ENCODE results near the gene PPP1R13B.
A peak's percentile ranks its signal among the peaks of the same experiment; 100 is the strongest.

The PPP1R13B gene

GRCh38 chr14:103838117-103838516 is 9.3 kb downstream of the PPP1R13B start:
- DNase-seq (ENCODE audit: low read depth in 2 of 2): no peak

- DNase-seq (ENCODE audit: low read depth in 2 of 2): no peak
Observed at GRCh38 chr14:103836976-103837725, 10.2 kb downstream of the PPP1R13B start.

- no peak for DNase-seq (ENCODE audit: low read depth in 2 of 2)
Observed at GRCh38 chr14:103834956-103835355, 12.4 kb downstream of the PPP1R13B start.

GRCh38 chr14:103833711-103834110 is 13.7 kb downstream of the PPP1R13B start:
- DNase-seq (ENCODE audit: low read depth in 2 of 2): no peak

- no peak for DNase-seq (ENCODE audit: low read depth in 2 of 2)
Observed at GRCh38 chr14:103832046-103832445, 15.3 kb downstream of the PPP1R13B start.

GRCh38 chr14:103830511-103831270 is 16.7 kb downstream of the PPP1R13B start:
- no peak for DNase-seq (ENCODE audit: low read depth in 2 of 2)

GRCh38 chr14:103828315-103828967 is 18.9 kb downstream of the PPP1R13B start:
- DNase-seq (ENCODE audit: low read depth in 2 of 2): no peak

- DNase-seq (ENCODE audit: low read depth in 2 of 2): no peak
Observed at GRCh38 chr14:103825101-103825500, 22.3 kb downstream of the PPP1R13B start.

- DNase-seq (ENCODE audit: low read depth in 2 of 2): no peak
Observed at GRCh38 chr14:103820908-103821307, 26.5 kb downstream of the PPP1R13B start.

- no peak for DNase-seq (ENCODE audit: low read depth in 2 of 2)
Observed at GRCh38 chr14:103820382-103820781, 27.0 kb downstream of the PPP1R13B start.

GRCh38 chr14:103819503-103820307 is 27.7 kb downstream of the PPP1R13B start:
- no peak for DNase-seq (ENCODE audit: low read depth in 2 of 2)

- no peak for DNase-seq (ENCODE audit: low read depth in 2 of 2)
Observed at GRCh38 chr14:103818870-103819269, 28.5 kb downstream of the PPP1R13B start.

- no peak for DNase-seq (ENCODE audit: low read depth in 2 of 2)
Observed at GRCh38 chr14:103818422-103818821, 29.0 kb downstream of the PPP1R13B start.

- DNase-seq (ENCODE audit: low read depth in 2 of 2): no peak
Observed at GRCh38 chr14:103817595-103817994, 29.8 kb downstream of the PPP1R13B start.

- no peak for DNase-seq (ENCODE audit: low read depth in 2 of 2)
Observed at GRCh38 chr14:103816991-103817390, 30.4 kb downstream of the PPP1R13B start.

- no peak for DNase-seq (ENCODE audit: low read depth in 2 of 2)
Observed at GRCh38 chr14:103815253-103815652, 32.1 kb downstream of the PPP1R13B start.

- DNase-seq (ENCODE audit: low read depth in 2 of 2): no peak
Observed at GRCh38 chr14:103811189-103811588, 36.2 kb downstream of the PPP1R13B start.

GRCh38 chr14:103808403-103809001 is 38.9 kb downstream of the PPP1R13B start:
- DNase-seq (ENCODE audit: low read depth in 2 of 2): peak; percentile 45 to 58

- no peak for DNase-seq (ENCODE audit: low read depth in 2 of 2)
Observed at GRCh38 chr14:103806805-103807204, 40.6 kb downstream of the PPP1R13B start.

- DNase-seq (ENCODE audit: low read depth in 2 of 2): no peak
Observed at GRCh38 chr14:103805708-103806107, 41.7 kb downstream of the PPP1R13B start.

- no peak for DNase-seq (ENCODE audit: low read depth in 2 of 2)
Observed at GRCh38 chr14:103803661-103804060, 43.7 kb downstream of the PPP1R13B start.

All from activated CD4-positive, alpha-beta T cell treated with anti-CD3 and anti-CD28 coated beads for 24 hours (primary cell).